Type B pancreatic cell (in vitro differentiated cells): ENCODE measurements around the gene HIVEP3. TPM values are rescaled to one million over a fixed set of nuclear protein-coding genes. Genes with fewer than 3 reads are reported as not detected.
A peak's percentile ranks its signal among the peaks of the same experiment; 100 is the strongest.

ENCODE experiments used
- DNase-seq: peaks from one replicate; pipeline ENCODE4 v3.0.0; 2021; ENCODE audit warnings: mixed read lengths; ENCODE audit not compliant: unreplicated experiment; ENCODE audit errors: extremely low spot score
- H3K27ac Mint-ChIP-seq: 2 replicates; pipeline ENCODE4 v1.8.0; 2021; ENCODE audit warnings: mild to moderate bottlenecking, mixed read lengths
- H3K27me3 Mint-ChIP-seq: 2 replicates; pipeline ENCODE4 v1.8.0; 2021; ENCODE audit warnings: mixed read lengths
- H3K36me3 Mint-ChIP-seq: 2 replicates; pipeline ENCODE4 v1.8.0; 2021; ENCODE audit warnings: mixed read lengths
- H3K4me1 Mint-ChIP-seq: one replicate; pipeline ENCODE4 v1.8.0; 2021; ENCODE audit warnings: mixed read lengths; ENCODE audit not compliant: unreplicated experiment
- H3K4me3 Mint-ChIP-seq: 2 replicates; pipeline ENCODE4 v1.8.0; 2021; ENCODE audit warnings: mild to moderate bottlenecking, mixed read lengths
- H3K9me3 Mint-ChIP-seq: 2 replicates; pipeline ENCODE4 v1.8.0; 2021; ENCODE audit warnings: mixed read lengths
- total RNA-seq: library from RNA; stranded (reverse); gene quantifications from 2 replicates; pipeline ENCODE4 v1.2.1, GENCODE V29; 2021; ENCODE audit warnings: low replicate concordance
- TF ChIP-seq, protein P1 (sequence below): fragments of 200-600 bp; sonication (generic); conservative IDR thresholded peaks from 2 replicates; pipeline ENCODE4 v1.5.0; 2021; ENCODE audit warnings: antibody characterized with exemption, mild to moderate bottlenecking

HIVEP3 gene
- total RNA-seq, 1 donor from 2014 or later: 9.2 TPM

GRCh38 chr1:41892301-41892781, 26.4 kb downstream of the HIVEP3 start:
- H3K27ac Mint-ChIP-seq: no peak overlapping the region
- H3K27me3 Mint-ChIP-seq: no peaks in the 10 kb centered on the region
- no peak for DNase-seq
- no peaks in the 10 kb centered on the region for H3K36me3 Mint-ChIP-seq
- no peak overlapping the region for H3K4me3 Mint-ChIP-seq
- H3K4me1 Mint-ChIP-seq: peaks cover 20% of the 10 kb centered on the region
- TF ChIP-seq, protein P1, sequence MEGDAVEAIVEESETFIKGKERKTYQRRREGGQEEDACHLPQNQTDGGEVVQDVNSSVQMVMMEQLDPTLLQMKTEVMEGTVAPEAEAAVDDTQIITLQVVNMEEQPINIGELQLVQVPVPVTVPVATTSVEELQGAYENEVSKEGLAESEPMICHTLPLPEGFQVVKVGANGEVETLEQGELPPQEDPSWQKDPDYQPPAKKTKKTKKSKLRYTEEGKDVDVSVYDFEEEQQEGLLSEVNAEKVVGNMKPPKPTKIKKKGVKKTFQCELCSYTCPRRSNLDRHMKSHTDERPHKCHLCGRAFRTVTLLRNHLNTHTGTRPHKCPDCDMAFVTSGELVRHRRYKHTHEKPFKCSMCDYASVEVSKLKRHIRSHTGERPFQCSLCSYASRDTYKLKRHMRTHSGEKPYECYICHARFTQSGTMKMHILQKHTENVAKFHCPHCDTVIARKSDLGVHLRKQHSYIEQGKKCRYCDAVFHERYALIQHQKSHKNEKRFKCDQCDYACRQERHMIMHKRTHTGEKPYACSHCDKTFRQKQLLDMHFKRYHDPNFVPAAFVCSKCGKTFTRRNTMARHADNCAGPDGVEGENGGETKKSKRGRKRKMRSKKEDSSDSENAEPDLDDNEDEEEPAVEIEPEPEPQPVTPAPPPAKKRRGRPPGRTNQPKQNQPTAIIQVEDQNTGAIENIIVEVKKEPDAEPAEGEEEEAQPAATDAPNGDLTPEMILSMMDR: no peak
- no peaks in the 10 kb centered on the region for H3K9me3 Mint-ChIP-seq

- peak overlapping the region; percentile 1 for H3K4me3 Mint-ChIP-seq
- H3K27ac Mint-ChIP-seq: peak overlapping the region; percentile 23
- no peak for DNase-seq
- peaks cover 20% of the 10 kb centered on the region for H3K4me1 Mint-ChIP-seq
- H3K27me3 Mint-ChIP-seq: no peaks in the 10 kb centered on the region
- H3K9me3 Mint-ChIP-seq: no peaks in the 10 kb centered on the region
- H3K36me3 Mint-ChIP-seq: no peaks in the 10 kb centered on the region
- TF ChIP-seq, protein P1: no peak
Observed at GRCh38 chr1:41891199-41891896, 27.4 kb downstream of the HIVEP3 start.

DNA sequence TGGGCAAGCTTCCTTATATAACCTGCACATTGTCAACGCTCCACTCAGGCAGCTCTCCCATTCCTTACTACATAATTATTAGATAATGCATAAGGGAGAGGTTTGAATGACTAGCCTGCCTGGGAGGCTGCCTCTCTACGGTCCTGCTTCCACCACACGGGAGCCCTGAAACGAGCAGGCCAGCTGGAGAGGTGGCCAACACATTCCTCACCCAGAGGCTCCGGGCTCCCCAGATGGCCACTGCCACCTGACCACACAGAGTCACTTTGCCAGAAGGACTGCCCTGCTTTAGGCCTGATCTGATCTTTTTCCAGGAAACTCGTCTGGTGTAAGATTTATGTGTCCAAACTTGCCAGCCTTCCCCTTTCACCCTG, 27.9 kb downstream of the HIVEP3 start:
- no peak overlapping the region for H3K4me3 Mint-ChIP-seq
- peaks cover 20% of the 10 kb centered on the region for H3K4me1 Mint-ChIP-seq
- no peak for DNase-seq
- H3K36me3 Mint-ChIP-seq: no peaks in the 10 kb centered on the region
- no peaks in the 10 kb centered on the region for H3K9me3 Mint-ChIP-seq
- H3K27me3 Mint-ChIP-seq: no peaks in the 10 kb centered on the region
- H3K27ac Mint-ChIP-seq: peak overlapping the region; percentile 39
- TF ChIP-seq, protein P1: no peak

GRCh38 chr1:41889506-41890414, 29.0 kb downstream of the HIVEP3 start:
- peak; percentile 15 for DNase-seq
- Mint-ChIP-seq H3K4me3 (no peak overlapping the region), H3K4me1 (peaks cover 17% of the 10 kb centered on the region), H3K27me3 (no peaks in the 10 kb centered on the region), H3K9me3 (no peaks in the 10 kb centered on the region), H3K36me3 (no peaks in the 10 kb centered on the region), H3K27ac (peak overlapping the region; percentile 39)
- TF ChIP-seq, protein P1: no peak

DNA sequence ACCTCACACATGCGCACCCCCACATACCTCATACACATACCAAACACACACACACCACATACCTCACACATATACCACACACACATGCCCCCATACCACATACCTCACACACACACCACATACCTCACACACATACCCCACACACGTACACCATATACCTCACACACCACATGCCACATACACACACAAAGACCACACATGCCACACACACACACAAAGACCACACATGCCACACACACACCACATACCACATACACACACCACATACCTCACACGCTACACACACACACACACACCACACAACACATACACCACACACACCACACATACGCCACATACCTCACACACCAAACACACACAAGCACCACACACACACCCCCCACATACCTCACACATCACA, 30.0 kb downstream of the HIVEP3 start:
- DNase-seq: peak; percentile 20
- Mint-ChIP-seq H3K4me3 (no peak overlapping the region), H3K9me3 (no peaks in the 10 kb centered on the region), H3K27me3 (no peaks in the 10 kb centered on the region), H3K4me1 (peaks cover 11% of the 10 kb centered on the region), H3K27ac (no peak overlapping the region), H3K36me3 (no peaks in the 10 kb centered on the region)
- TF ChIP-seq, protein P1: no peak
